GM13976 (cell line): ENCODE measurements around the gene NFIC.

Experiments used
- DNase-seq: peaks from one replicate; pipeline ENCODE4 v3.0.0; 2012; ENCODE audit warnings: low spot score
- CTCF ChIP-seq: IDR thresholded peaks from 2 replicates; pipeline ENCODE4 v1.5.1; 2012; ENCODE audit warnings: borderline replicate concordance, mild to moderate bottlenecking; ENCODE audit not compliant: insufficient read depth; ENCODE audit errors: extremely low read depth, missing control alignments, control extremely low read depth
- in situ Hi-C: fragments of 300-500 bp; cut with MboI; formaldehyde crosslinking; loops from one replicate; pipeline ENCODE4 v1.12.0; 2022; ENCODE audit warnings: low sequenced_read_pairs, mixed read lengths, inconsistent platforms; ENCODE audit not compliant: unreplicated experiment

NFIC gene

GRCh38 chr19:3407556-3408516 lies 41.5 kb downstream of the NFIC start:
- DNase-seq: no peak
- no peak for TF ChIP-seq CTCF
- in situ Hi-C loops: no loop called here

- in situ Hi-C loops: no loop called here
- no peak for TF ChIP-seq CTCF
- no peak for DNase-seq
Observed at GRCh38 chr19:3408996-3409345, 42.6 kb downstream of the NFIC start.

- in situ Hi-C loops: no loop called here
- no peak for TF ChIP-seq CTCF
- no peak for DNase-seq
Observed at GRCh38 chr19:3409346-3410064, 43.1 kb downstream of the NFIC start.

GRCh38 chr19:3411636-3412035 lies 45.3 kb downstream of the NFIC start:
- in situ Hi-C loops: no loop called here
- DNase-seq: no peak
- no peak for TF ChIP-seq CTCF

- in situ Hi-C loops: no loop called here
- no peak for TF ChIP-seq CTCF
- DNase-seq: no peak
Observed at GRCh38 chr19:3412066-3412465, 45.7 kb downstream of the NFIC start.

GRCh38 chr19:3413796-3414327 lies 47.5 kb downstream of the NFIC start:
- in situ Hi-C loops: no loop called here
- TF ChIP-seq CTCF: no peak
- DNase-seq: no peak
